Measurements from ENCODE around the gene ARAF.

GRCh38 chrX:47593522-47593921 lies 32.5 kb downstream of the ARAF start:
- TF ChIP-seq POLR2AphosphoS5 (IDR thresholded peaks at IDR 0.05; ENCODE audit: low read depth, low read length): no peak
- TF ChIP-seq, protein P1, sequence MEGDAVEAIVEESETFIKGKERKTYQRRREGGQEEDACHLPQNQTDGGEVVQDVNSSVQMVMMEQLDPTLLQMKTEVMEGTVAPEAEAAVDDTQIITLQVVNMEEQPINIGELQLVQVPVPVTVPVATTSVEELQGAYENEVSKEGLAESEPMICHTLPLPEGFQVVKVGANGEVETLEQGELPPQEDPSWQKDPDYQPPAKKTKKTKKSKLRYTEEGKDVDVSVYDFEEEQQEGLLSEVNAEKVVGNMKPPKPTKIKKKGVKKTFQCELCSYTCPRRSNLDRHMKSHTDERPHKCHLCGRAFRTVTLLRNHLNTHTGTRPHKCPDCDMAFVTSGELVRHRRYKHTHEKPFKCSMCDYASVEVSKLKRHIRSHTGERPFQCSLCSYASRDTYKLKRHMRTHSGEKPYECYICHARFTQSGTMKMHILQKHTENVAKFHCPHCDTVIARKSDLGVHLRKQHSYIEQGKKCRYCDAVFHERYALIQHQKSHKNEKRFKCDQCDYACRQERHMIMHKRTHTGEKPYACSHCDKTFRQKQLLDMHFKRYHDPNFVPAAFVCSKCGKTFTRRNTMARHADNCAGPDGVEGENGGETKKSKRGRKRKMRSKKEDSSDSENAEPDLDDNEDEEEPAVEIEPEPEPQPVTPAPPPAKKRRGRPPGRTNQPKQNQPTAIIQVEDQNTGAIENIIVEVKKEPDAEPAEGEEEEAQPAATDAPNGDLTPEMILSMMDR (CRISPR knock-in tag; IDR thresholded peaks at IDR 0.05): no peak
- no peak for TF ChIP-seq ZNF484 (CRISPR knock-in tag; IDR thresholded peaks at IDR 0.05; ENCODE audit: borderline replicate concordance, low read depth)
- no peak for TF ChIP-seq EZH2 (conservative IDR thresholded peaks at IDR 0.05; ENCODE audit: low read depth, low read length)
- no peak for TF ChIP-seq KAT7 (CRISPR knock-in tag; IDR thresholded peaks at IDR 0.05; ENCODE audit: borderline replicate concordance)
- TF ChIP-seq CEBPB (IDR thresholded peaks at IDR 0.05; ENCODE audit: borderline replicate concordance, low read depth, low read length): no peak
- TF ChIP-seq CREB3 (CRISPR knock-in tag; IDR thresholded peaks at IDR 0.05): no peak
